Measurements from ENCODE around the gene SLC19A1.

Gene SLC19A1

DNA sequence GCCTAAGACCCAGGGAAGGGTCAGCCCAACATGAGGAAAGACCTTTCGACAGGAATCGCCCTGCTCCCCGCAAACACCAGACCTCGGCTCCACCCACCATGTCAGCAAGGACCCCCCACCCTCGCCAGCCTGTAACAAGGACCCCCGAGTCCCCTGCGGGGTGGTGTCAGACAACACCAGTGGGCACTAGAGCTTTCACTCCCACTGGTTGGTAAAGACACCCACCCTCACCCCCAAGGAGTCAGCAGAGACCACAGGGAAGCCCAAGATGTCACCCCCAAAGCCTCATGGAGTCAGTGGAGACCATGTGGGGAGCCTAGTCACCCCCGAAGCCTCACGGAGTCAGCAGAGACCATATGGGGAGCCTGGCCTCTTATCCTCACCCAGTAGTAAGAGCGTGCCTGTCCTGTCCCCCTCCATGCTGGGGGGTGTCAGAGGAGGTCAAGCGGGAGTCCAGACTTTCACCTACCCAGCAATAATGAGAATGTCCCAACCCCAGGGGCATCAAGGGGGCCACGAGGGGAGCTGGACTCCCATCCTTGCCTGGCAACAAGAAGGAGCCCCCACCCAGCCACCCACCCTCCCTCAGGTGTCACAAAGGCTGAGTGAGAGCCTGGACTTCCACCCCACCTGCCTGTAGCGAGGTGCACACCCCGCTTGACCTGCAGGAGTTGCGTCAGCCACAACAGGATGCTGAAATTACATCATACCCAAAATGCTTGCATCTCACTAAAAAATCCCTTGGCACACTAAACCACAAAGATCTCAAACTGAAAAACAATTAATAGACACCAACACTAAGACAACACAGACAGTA is 24.8 kb downstream of the SLC19A1 start:
- no peak for DNase-seq (ENCODE audit: low spot score)

- no peak for DNase-seq (ENCODE audit: low spot score)
These were observed 25.5 kb downstream of the SLC19A1 start for GRCh38 chr21:45516671-45517151.

GRCh38 chr21:45516071-45516670 is 26.1 kb downstream of the SLC19A1 start:
- no peak for DNase-seq (ENCODE audit: low spot score)

GRCh38 chr21:45515241-45516061 is 26.8 kb downstream of the SLC19A1 start:
- no peak for DNase-seq (ENCODE audit: low spot score)

- no peak for DNase-seq (ENCODE audit: low spot score)
These were observed 27.8 kb downstream of the SLC19A1 start for GRCh38 chr21:45514311-45515021.

GRCh38 chr21:45513741-45514310 is 28.4 kb downstream of the SLC19A1 start:
- no peak for DNase-seq (ENCODE audit: low spot score)

DNA sequence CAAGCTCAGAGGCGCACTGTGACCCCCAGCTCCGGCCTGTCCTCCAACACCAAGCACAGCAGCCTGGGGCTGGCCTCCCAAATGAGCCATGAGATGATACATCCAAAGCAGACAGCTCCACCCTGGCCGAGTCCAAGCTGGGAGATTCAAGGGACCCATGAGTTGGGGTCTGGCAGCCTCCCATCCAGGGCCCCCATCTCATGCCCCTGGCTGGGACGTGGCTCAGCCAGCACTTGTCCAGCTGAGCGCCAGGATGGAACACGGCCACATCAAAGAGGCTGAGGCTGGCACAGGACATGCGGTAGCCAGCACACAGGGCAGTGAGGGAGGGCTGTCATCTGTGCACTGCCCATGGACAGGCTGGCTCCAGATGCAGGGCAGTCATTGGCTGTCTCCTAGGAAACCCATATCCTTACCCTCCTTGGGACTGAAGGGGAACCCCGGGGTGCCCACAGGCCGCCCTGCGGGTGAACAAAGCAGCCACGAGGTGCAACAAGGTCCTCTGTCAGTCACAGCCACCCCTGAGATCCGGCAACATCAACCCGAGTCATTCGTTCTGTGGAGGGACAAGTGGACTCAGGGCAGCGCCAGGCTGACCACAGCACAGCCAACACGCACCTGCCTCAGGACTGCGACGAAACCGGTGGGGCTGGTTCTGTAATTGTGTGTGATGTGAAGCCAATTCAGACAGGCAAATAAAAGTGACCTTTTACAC is 29.1 kb downstream of the SLC19A1 start:
- no peak for DNase-seq (ENCODE audit: low spot score)

- DNase-seq (ENCODE audit: low spot score) = no peak
These were observed 29.6 kb downstream of the SLC19A1 start for GRCh38 chr21:45512626-45513002.

GRCh38 chr21:45511661-45512431 is 30.4 kb downstream of the SLC19A1 start:
- DNase-seq (ENCODE audit: low spot score) = no peak

DNA sequence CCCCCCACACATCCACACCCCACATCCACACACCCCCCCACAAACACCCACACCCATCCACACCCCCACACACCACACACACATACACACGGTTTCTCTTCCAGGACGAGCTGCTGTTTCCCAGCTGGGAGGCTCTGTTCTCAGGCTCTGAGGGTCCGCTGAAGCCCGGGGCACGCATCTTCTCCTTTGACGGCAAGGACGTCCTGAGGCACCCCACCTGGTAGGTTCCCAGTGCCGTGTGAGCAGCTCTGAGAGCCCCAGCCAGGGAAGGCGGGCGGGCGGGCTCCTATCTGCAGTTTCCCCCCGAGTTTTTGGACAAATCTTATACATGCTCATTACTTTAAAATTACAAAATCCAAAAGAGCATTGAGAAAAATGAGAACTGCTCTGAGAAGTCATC is 31.2 kb downstream of the SLC19A1 start:
- no peak for DNase-seq (ENCODE audit: low spot score)

DNA sequence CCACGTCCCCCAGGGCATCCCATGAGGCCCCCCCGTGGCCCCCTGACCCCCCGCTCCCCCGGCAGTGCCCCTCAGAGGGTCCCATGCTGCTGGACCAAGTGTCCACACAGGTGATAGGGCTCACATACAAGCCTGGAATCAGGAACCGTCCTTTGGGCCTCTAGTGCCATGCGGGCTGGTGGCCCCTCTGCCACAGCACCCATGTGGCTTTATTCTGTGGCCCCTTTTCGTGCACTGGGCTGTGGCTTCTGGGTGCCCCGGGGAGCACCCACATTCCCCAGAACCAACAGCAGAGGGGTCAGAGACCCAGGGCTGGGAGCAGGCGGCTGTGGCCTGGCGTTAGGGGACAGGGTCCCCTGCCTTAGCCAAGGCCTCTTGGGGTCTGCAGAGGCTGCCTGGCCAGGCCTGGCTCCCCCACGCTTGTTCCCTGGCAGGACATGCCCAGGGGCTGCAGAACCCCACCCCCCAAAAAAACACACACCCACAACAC is 31.7 kb downstream of the SLC19A1 start:
- DNase-seq (ENCODE audit: low spot score) = no peak

GRCh38 chr21:45509566-45510465 is 32.4 kb downstream of the SLC19A1 start:
- no peak for DNase-seq (ENCODE audit: low spot score)

GRCh38 chr21:45508607-45509565 is 33.4 kb downstream of the SLC19A1 start:
- DNase-seq (ENCODE audit: low spot score) = no peak

DNA sequence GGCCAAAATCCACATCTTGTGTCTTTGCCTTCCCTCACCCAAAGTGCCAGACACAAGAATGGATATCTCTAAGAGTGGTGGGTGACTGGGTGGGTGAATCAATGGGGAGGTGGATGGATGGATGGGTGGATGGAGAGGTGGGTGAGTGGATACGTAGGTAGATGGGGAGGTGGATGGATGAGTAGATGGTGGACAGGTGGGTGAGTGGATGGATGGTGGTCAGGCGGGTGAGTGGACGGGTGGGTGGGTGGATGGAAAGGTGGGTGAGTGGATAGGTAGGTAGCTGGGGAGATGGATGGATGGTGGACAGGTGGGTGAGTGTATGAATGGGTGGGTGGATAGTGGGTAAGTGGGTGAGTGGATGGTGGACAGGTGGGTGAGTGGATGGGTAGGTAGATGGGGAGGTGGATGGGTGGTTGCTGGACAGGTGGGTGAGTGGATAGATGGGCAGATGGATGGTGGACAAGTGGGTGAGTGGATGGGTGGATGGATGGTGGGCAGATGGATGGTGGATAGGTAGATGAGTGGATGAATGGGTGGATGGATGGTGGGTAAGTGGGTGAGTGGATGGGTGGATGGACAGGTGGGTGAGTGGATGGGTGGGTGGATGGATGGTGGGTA is 34.2 kb downstream of the SLC19A1 start:
- DNase-seq (ENCODE audit: low spot score) = no peak

- DNase-seq (ENCODE audit: low spot score) = no peak
These were observed 34.7 kb downstream of the SLC19A1 start for GRCh38 chr21:45507523-45507875.

GRCh38 chr21:45506836-45507522 is 35.3 kb downstream of the SLC19A1 start:
- no peak for DNase-seq (ENCODE audit: low spot score)
